A549 (cell line): ENCODE data around the gene TOP2A. TPM values are rescaled to one million over a fixed set of nuclear protein-coding genes. Genes with fewer than 3 reads are reported as not detected.
A peak's percentile ranks its signal among the peaks of the same experiment; 100 is the strongest.

Experiments used
- ATAC-seq, 2 experiments: fragments of 200-7000 bp in 1 of 2; fragments of >200 bp in 1 of 2; cut with Nextera tagmentation in 1 of 2; cut with Tn5 transposase in 1 of 2; 3 replicates each; pipeline versions ENCODE4 v1.8.0 to v1.9.1; 2018 to 2020; ENCODE audit warnings: mild to moderate bottlenecking in 1 of 2, moderate library complexity in 1 of 2
- CTCF ChIA-PET: fragments of 300-600 bp; sonication (Branson Sonifier 250); formaldehyde crosslinking; extraction: SDS; loops from one replicate; lab custom pipeline; 2021; ENCODE audit warnings: antibody characterized with exemption, inconsistent platforms; lab: Yijun Ruan, JAX
- POLR2A ChIA-PET: fragments of 350-600 bp; formaldehyde crosslinking; extraction: SDS; loops from one replicate; lab custom pipeline; 2021; ENCODE audit warnings: antibody characterized with exemption, inconsistent platforms; lab: Yijun Ruan, JAX
- DNase-seq, 2 experiments: peaks; one replicate each; pipeline versions ENCODE4 v3.0.0 to v3.0.0-alpha.2; 2011 to 2016; ENCODE audit warnings: low read depth in 1 of 2, low spot score in 1 of 2
- FAIRE-seq: peaks from 2 replicates; lab custom pipeline; 2011; peaks lifted over from hg19 to GRCh38; lab: Jason Lieb, UNC
- H3K27ac ChIP-seq, 2 experiments: fragments of >200 bp; sonication (Bioruptor Twin); formaldehyde crosslinking; 3 replicates each; pipeline ENCODE4 v1.5.1; 2016 to 2017
- H3K4me1 ChIP-seq: fragments of >200 bp; sonication (Bioruptor Twin); formaldehyde crosslinking; 3 replicates; pipeline ENCODE4 v1.6.1; 2016
- H3K4me2 ChIP-seq: fragments of >200 bp; sonication (Bioruptor Twin); formaldehyde crosslinking; 3 replicates; pipeline ENCODE4 v1.6.1; 2016
- H3K4me3 ChIP-seq: fragments of >200 bp; sonication (Bioruptor Twin); formaldehyde crosslinking; 3 replicates; pipeline ENCODE4 v1.5.1; 2016
- H3K9me3 ChIP-seq: fragments of >200 bp; sonication (Bioruptor Twin); formaldehyde crosslinking; 3 replicates; pipeline ENCODE4 v1.6.1; 2016
- BHLHE40 ChIP-seq: IDR thresholded peaks from 2 replicates; pipeline ENCODE4 v1.6.1; 2012; ENCODE audit warnings: low read depth, low read length, inconsistent platforms
- CHD2 ChIP-seq: fragments of 150-350 bp; IDR thresholded peaks from 2 replicates; pipeline ENCODE4 v1.6.1; 2014; ENCODE audit warnings: low read length; ENCODE audit not compliant: partially characterized antibody
- CHD4 ChIP-seq: fragments of 200-600 bp; sonication (generic); IDR thresholded peaks from 2 replicates; pipeline ENCODE4 v1.6.1; 2016; ENCODE audit warnings: antibody characterized with exemption, mild to moderate bottlenecking, borderline replicate concordance
- EHMT2 ChIP-seq: fragments of 200-600 bp; sonication (generic); IDR thresholded peaks from 2 replicates; pipeline ENCODE4 v1.6.1; 2016; ENCODE audit warnings: antibody characterized with exemption, low read depth, mild to moderate bottlenecking, moderate library complexity
- EP300 ChIP-seq, 2 experiments: fragments of >200 bp; sonication (Bioruptor Twin); formaldehyde crosslinking; IDR thresholded peaks; 2 replicates in 1 of 2; 3 replicates in 1 of 2; pipeline ENCODE4 v1.6.1; 2016 to 2017
- ESRRA ChIP-seq: fragments of 150-350 bp; IDR thresholded peaks from 2 replicates; pipeline ENCODE4 v1.6.1; 2014; ENCODE audit warnings: mild to moderate bottlenecking, low read length, borderline replicate concordance
- HDAC2 ChIP-seq: fragments of 200-600 bp; sonication (generic); IDR thresholded peaks from 2 replicates; pipeline ENCODE4 v1.6.1; 2016
- HEYL ChIP-seq: fragments of 250-450 bp; sonication (Bioruptor Pico); IDR thresholded peaks from 2 replicates; pipeline ENCODE4 v1.8.0; 2021; ENCODE audit warnings: mild to moderate bottlenecking, moderate library complexity
- HOXB13 ChIP-seq: fragments of 250-450 bp; sonication (Bioruptor Pico); IDR thresholded peaks from 2 replicates; pipeline ENCODE4 v1.5.0; 2020; ENCODE audit warnings: low read depth, mild to moderate bottlenecking, moderate library complexity
- JUN ChIP-seq, 2 experiments: fragments of >200 bp; sonication (Bioruptor Twin); formaldehyde crosslinking; IDR thresholded peaks; 2 replicates in 1 of 2; 3 replicates in 1 of 2; pipeline ENCODE4 v1.6.1; 2016 to 2017
- JUNB ChIP-seq: fragments of >200 bp; sonication (Bioruptor Twin); formaldehyde crosslinking; IDR thresholded peaks from 2 replicates; pipeline ENCODE4 v1.6.1; 2016
- KDM1A ChIP-seq: fragments of 200-600 bp; sonication (generic); IDR thresholded peaks from 2 replicates; pipeline ENCODE4 v1.6.1; 2016; ENCODE audit warnings: low read depth, mild to moderate bottlenecking
- KDM5A ChIP-seq: fragments of 200-600 bp; sonication (generic); IDR thresholded peaks from 2 replicates; pipeline ENCODE4 v1.6.1; 2016; ENCODE audit warnings: antibody characterized with exemption, mild to moderate bottlenecking
- MAFK ChIP-seq: fragments of 450-650 bp; IDR thresholded peaks from 2 replicates; pipeline ENCODE4 v1.6.1; 2014; ENCODE audit not compliant: partially characterized antibody
- MAZ ChIP-seq: fragments of 150-350 bp; IDR thresholded peaks from 2 replicates; pipeline ENCODE4 v1.6.1; 2014; ENCODE audit warnings: antibody characterized with exemption, low read depth, low read length, borderline replicate concordance
- NFE2L2 ChIP-seq: fragments of 150-350 bp; conservative IDR thresholded peaks from 2 replicates; pipeline ENCODE4 v1.6.1; 2014; ENCODE audit warnings: low read length
- NPAS2 ChIP-seq: fragments of 250-450 bp; sonication (Bioruptor Pico); IDR thresholded peaks from 2 replicates; pipeline ENCODE4 v1.8.0; 2022; ENCODE audit warnings: mild to moderate bottlenecking, moderate library complexity, borderline replicate concordance
- NR3C1 ChIP-seq: fragments of >200 bp; sonication (Bioruptor Twin); formaldehyde crosslinking; IDR thresholded peaks from 3 replicates; pipeline ENCODE4 v1.6.1; 2017
- PBX3 ChIP-seq: IDR thresholded peaks from 2 replicates; pipeline ENCODE4 v1.6.1; 2012
- RCOR1 ChIP-seq: fragments of 150-350 bp; IDR thresholded peaks from 2 replicates; pipeline ENCODE4 v1.6.1; 2014; ENCODE audit warnings: antibody characterized with exemption, low read length, low read depth
- REST ChIP-seq: fragments of 200-600 bp; sonication (generic); IDR thresholded peaks from 2 replicates; pipeline ENCODE4 v1.6.1; 2016; ENCODE audit warnings: antibody characterized with exemption, mild to moderate bottlenecking, moderate library complexity
- RFX5 ChIP-seq: fragments of 450-650 bp; IDR thresholded peaks from 2 replicates; pipeline ENCODE4 v1.7.1; 2014; ENCODE audit warnings: antibody characterized with exemption, mild to moderate bottlenecking, moderate library complexity
- SMC3 ChIP-seq: fragments of >200 bp; sonication (Bioruptor Twin); formaldehyde crosslinking; IDR thresholded peaks from 3 replicates; pipeline ENCODE4 v1.6.1; 2018; ENCODE audit warnings: inconsistent platforms
- SREBF2 ChIP-seq: fragments of 450-650 bp; IDR thresholded peaks from 2 replicates; pipeline ENCODE4 v1.6.1; 2014; ENCODE audit warnings: mild to moderate bottlenecking, moderate library complexity
- TFCP2L1 ChIP-seq: fragments of 250-450 bp; sonication (Bioruptor Pico); IDR thresholded peaks from 2 replicates; pipeline ENCODE4 v1.5.0; 2021; ENCODE audit warnings: mild to moderate bottlenecking
- ZNF302 ChIP-seq: fragments of 250-450 bp; sonication (Bioruptor Pico); IDR thresholded peaks from 2 replicates; pipeline ENCODE4 v1.9.0; 2021; ENCODE audit warnings: inconsistent platforms, mild to moderate bottlenecking, moderate library complexity
- ZSCAN20 ChIP-seq: fragments of 250-450 bp; sonication (Bioruptor Pico); IDR thresholded peaks from 2 replicates; pipeline ENCODE4 v1.8.0; 2022; ENCODE audit warnings: mild to moderate bottlenecking, moderate library complexity
- WGBS: methylation state at CpG from one replicate; pipeline ENCODE4 v1.1.6; 2017; ENCODE audit errors: missing lambda C conversion rate; 5-methylcytosine and 5-hydroxymethylcytosine counted together
- polyA minus RNA-seq: library from RNA; depleted of rRNA, polyadenylated mRNA; stranded (reverse); fragments of >200 nt; gene quantifications from 2 replicates; pipeline ENCODE4 v1.2.3, GENCODE V29; 2011; rRNA and poly(A)+ RNA removed
- polyA plus RNA-seq, 4 experiments: library from polyadenylated mRNA; depleted of rRNA in 3 of 4; stranded (reverse); fragments of >200 nt; fragmentation: RNase III in 1 of 4; extraction: RNeasy Plus Mini Kit Qiagen cat#74134 plus additional on column Dnase treatment in 1 of 4; gene quantifications; 2 replicates in 3 of 4; 3 replicates in 1 of 4; pipeline ENCODE4 v1.2.3, GENCODE V29; 2011 to 2017
- TF ChIP-seq, protein P1 (sequence below): IDR thresholded peaks from 2 replicates; pipeline ENCODE4 v1.6.1; 2012
- TF ChIP-seq, protein P2 (sequence below): fragments of 450-650 bp; IDR thresholded peaks from 2 replicates; pipeline ENCODE4 v1.6.1; 2014; ENCODE audit warnings: antibody characterized with exemption

Gene TOP2A, protein sequence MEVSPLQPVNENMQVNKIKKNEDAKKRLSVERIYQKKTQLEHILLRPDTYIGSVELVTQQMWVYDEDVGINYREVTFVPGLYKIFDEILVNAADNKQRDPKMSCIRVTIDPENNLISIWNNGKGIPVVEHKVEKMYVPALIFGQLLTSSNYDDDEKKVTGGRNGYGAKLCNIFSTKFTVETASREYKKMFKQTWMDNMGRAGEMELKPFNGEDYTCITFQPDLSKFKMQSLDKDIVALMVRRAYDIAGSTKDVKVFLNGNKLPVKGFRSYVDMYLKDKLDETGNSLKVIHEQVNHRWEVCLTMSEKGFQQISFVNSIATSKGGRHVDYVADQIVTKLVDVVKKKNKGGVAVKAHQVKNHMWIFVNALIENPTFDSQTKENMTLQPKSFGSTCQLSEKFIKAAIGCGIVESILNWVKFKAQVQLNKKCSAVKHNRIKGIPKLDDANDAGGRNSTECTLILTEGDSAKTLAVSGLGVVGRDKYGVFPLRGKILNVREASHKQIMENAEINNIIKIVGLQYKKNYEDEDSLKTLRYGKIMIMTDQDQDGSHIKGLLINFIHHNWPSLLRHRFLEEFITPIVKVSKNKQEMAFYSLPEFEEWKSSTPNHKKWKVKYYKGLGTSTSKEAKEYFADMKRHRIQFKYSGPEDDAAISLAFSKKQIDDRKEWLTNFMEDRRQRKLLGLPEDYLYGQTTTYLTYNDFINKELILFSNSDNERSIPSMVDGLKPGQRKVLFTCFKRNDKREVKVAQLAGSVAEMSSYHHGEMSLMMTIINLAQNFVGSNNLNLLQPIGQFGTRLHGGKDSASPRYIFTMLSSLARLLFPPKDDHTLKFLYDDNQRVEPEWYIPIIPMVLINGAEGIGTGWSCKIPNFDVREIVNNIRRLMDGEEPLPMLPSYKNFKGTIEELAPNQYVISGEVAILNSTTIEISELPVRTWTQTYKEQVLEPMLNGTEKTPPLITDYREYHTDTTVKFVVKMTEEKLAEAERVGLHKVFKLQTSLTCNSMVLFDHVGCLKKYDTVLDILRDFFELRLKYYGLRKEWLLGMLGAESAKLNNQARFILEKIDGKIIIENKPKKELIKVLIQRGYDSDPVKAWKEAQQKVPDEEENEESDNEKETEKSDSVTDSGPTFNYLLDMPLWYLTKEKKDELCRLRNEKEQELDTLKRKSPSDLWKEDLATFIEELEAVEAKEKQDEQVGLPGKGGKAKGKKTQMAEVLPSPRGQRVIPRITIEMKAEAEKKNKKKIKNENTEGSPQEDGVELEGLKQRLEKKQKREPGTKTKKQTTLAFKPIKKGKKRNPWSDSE (N-terminal part only)
- 273 and 416 TPM in 2 replicates for polyA plus RNA-seq (2011; rRNA removed)
- 78.4 and 82.0 TPM in 2 replicates for polyA plus RNA-seq (2012; cell fraction: cytosol; rRNA removed)
- 75.2 and 121 TPM in 2 replicates for polyA plus RNA-seq (2012; cell fraction: nucleus; rRNA removed)
- 210 to 241 TPM (median 226 TPM) in 3 replicates for polyA plus RNA-seq (2017; fragmentation: RNase III; extraction: RNeasy Plus Mini Kit Qiagen cat#74134 plus additional on column Dnase treatment)
- polyA minus RNA-seq: 83.1 and 83.3 TPM in 2 replicates

GRCh38 chr17:40417609-40418427, at the start of gene TOP2A:
Gene TOP2A, minus strand, starts transcription at chr17:40417896. Its CDS starts 105 bp downstream, at chr17:40417791.
- CTCF ChIA-PET: interaction anchor here (0.6 to 15.1 kb wide), 26 partner anchors 9 to 375 kb away, joined by 3 to 284 read pairs (median 6); partner anchors contain the start of genes GJD3 and IGFBP4
- no peaks in the 10 kb centered on the region for H3K9me3 ChIP-seq
- FAIRE-seq (peak; percentile 95), DNase-seq (peak; percentile 100), ATAC-seq (peak; percentile 95 to 96)
- H3K4me2 ChIP-seq: peak within 1 kb of the TSS; percentile 85
- WGBS: 2% methylated on average over 46 of the region's 49 CpGs
- H3K27ac ChIP-seq: peak within 1 kb of the TSS; percentile 79 to 92
- POLR2A ChIA-PET: interaction anchor here (0.6 to 2.0 kb wide), 17 partner anchors 17 to 1270 kb away, joined by 3 to 14 read pairs (median 4); no protein-coding TSS in a partner anchor
- peak within 1 kb of the TSS; percentile 68 for H3K4me3 ChIP-seq
- H3K4me1 ChIP-seq: peaks cover 39% of the 10 kb centered on the region
- TF ChIP-seq ZNF302 (CRISPR knock-in tag): no peak
- no peak for TF ChIP-seq NR3C1
- TF ChIP-seq, protein P1, sequence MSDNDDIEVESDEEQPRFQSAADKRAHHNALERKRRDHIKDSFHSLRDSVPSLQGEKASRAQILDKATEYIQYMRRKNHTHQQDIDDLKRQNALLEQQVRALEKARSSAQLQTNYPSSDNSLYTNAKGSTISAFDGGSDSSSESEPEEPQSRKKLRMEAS: peak; percentile 73
- TF ChIP-seq HDAC2: no peak
- no peak for TF ChIP-seq MAZ
- no peak for TF ChIP-seq HOXB13 (CRISPR knock-in tag)
- 0 out of 2 replicates have a peak, but pooled peaks have one; percentile 7 for TF ChIP-seq REST
- no peak for TF ChIP-seq NFE2L2
- no peak; the same call in 1 of the 2 replicates for TF ChIP-seq BHLHE40
- TF ChIP-seq TFCP2L1 (CRISPR knock-in tag): no peak
- TF ChIP-seq JUNB: no peak
- no peak for TF ChIP-seq CHD4
- peak; percentile 85 for TF ChIP-seq KDM5A
- TF ChIP-seq EHMT2: no peak
- peak; percentile 99 for TF ChIP-seq PBX3
- TF ChIP-seq SMC3: no peak
- TF ChIP-seq RCOR1: no peak
- peak; percentile 60 for TF ChIP-seq CHD2
- no peak for TF ChIP-seq ESRRA
- TF ChIP-seq EP300 (IDR thresholded peaks at IDR 0.05): no peak
- peak; percentile 26; the same call in 1 of the 2 replicates for TF ChIP-seq SREBF2
- TF ChIP-seq NPAS2 (CRISPR knock-in tag): no peak
- no peak for TF ChIP-seq MAFK
- TF ChIP-seq ZSCAN20: no peak
- no peak for TF ChIP-seq KDM1A
- TF ChIP-seq HEYL: no peak
- TF ChIP-seq JUN (IDR thresholded peaks at IDR 0.05): peak in 1 of 2 experiments; percentile 85; a peak in 4 of 5 replicates
- TF ChIP-seq RFX5: peak; percentile 74
- TF ChIP-seq, protein P2, sequence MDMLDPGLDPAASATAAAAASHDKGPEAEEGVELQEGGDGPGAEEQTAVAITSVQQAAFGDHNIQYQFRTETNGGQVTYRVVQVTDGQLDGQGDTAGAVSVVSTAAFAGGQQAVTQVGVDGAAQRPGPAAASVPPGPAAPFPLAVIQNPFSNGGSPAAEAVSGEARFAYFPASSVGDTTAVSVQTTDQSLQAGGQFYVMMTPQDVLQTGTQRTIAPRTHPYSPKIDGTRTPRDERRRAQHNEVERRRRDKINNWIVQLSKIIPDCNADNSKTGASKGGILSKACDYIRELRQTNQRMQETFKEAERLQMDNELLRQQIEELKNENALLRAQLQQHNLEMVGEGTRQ: peak; percentile 30; the same call in 1 of the 2 replicates
